Activated CD4-positive, alpha-beta T cell treated with anti-CD3 and anti-CD28 coated beads, Interleukin-2, amount 50 U/mL, for 4 hours (primary cell): ENCODE data around the gene RHOB.
"Not testable (repeated sequence)": the region's sequence is repeated elsewhere in the genome, so short reads cannot be mapped to it uniquely, and the experiment has no call there.

Experiments
- DNase-seq, 2 experiments: peaks; one replicate each; pipeline ENCODE4 v3.0.0-alpha.2; 2020

The RHOB gene

GRCh38 chr2:20476950-20477349, 30.1 kb downstream of the RHOB start:
- no peak for DNase-seq

- DNase-seq = no peak
These were observed 32.1 kb downstream of the RHOB start for GRCh38 chr2:20478961-20479360.

- no peak for DNase-seq
These were observed 33.0 kb downstream of the RHOB start for GRCh38 chr2:20479835-20480234.

GRCh38 chr2:20480913-20481312, 34.0 kb downstream of the RHOB start:
- DNase-seq = no peak

GRCh38 chr2:20481798-20482405, 35.0 kb downstream of the RHOB start:
- no peak for DNase-seq

GRCh38 chr2:20482725-20483124, 35.9 kb downstream of the RHOB start:
- DNase-seq = no peak

GRCh38 chr2:20483194-20483895, 36.5 kb downstream of the RHOB start:
- DNase-seq = no peak

- DNase-seq = no peak
These were observed 37.3 kb downstream of the RHOB start for GRCh38 chr2:20484034-20484617.

GRCh38 chr2:20484810-20485611, 38.1 kb downstream of the RHOB start:
- no peak for DNase-seq

GRCh38 chr2:20485612-20486388, 38.9 kb downstream of the RHOB start:
- DNase-seq = no peak

GRCh38 chr2:20486571-20486970, 39.7 kb downstream of the RHOB start:
- no peak for DNase-seq

- DNase-seq = no peak
These were observed 40.1 kb downstream of the RHOB start for GRCh38 chr2:20487030-20487391.

- no peak for DNase-seq
These were observed 40.7 kb downstream of the RHOB start for GRCh38 chr2:20487392-20488174.

- DNase-seq = no peak
These were observed 41.3 kb downstream of the RHOB start for GRCh38 chr2:20488201-20488641.

- no peak for DNase-seq
These were observed 41.9 kb downstream of the RHOB start for GRCh38 chr2:20488782-20489181.

GRCh38 chr2:20490300-20491181, 43.7 kb downstream of the RHOB start:
- no peak for DNase-seq

- DNase-seq = no peak
These were observed 45.1 kb downstream of the RHOB start for GRCh38 chr2:20491739-20492531.

GRCh38 chr2:20493095-20493494, 46.2 kb downstream of the RHOB start:
- not testable (repeated sequence) for DNase-seq

GRCh38 chr2:20494241-20494640, 47.4 kb downstream of the RHOB start:
- no peak for DNase-seq
